ENCODE measurements around the gene LCOR. TPM values are rescaled to one million over a fixed set of nuclear protein-coding genes. Genes with fewer than 3 reads are reported as not detected.

LCOR gene
- total and polyA plus RNA-seq, 2 of the 4 experiments (the other 2 are of a cell fraction) = 3.7 to 36.9 TPM

- no peak overlapping the region for H3K23ac ChIP-seq (ENCODE audit: low read depth, low read length)
- H2AK5ac ChIP-seq (ENCODE audit: low read depth, low read length) = no peak overlapping the region
- H3K9me1 ChIP-seq (ENCODE audit: insufficient read depth, low read length) = no peaks in the 10 kb centered on the region
- no peak overlapping the region for H3K9ac ChIP-seq (ENCODE audit: low read depth, low read length)
- no peaks in the 10 kb centered on the region for H3K27me3 ChIP-seq (ENCODE audit: control insufficient read depth, insufficient read depth, low read length)
- H4K8ac ChIP-seq (ENCODE audit: low read depth in 2 of 2, low read length in 2 of 2) = no peak overlapping the region
- H3K9me3 ChIP-seq (ENCODE audit: control insufficient read depth, insufficient read depth, low read length) = no peaks in the 10 kb centered on the region
- H2BK20ac ChIP-seq (ENCODE audit: low read depth, low read length) = no peak overlapping the region
- no peaks in the 10 kb centered on the region for H4K20me1 ChIP-seq (ENCODE audit: insufficient read depth, low read length)
- H3K14ac ChIP-seq (replicated peaks; ENCODE audit: low read depth, low read length) = no peak overlapping the region
- H4K5ac ChIP-seq (ENCODE audit: low read depth, low read length) = no peak overlapping the region
- POLR2A ChIA-PET (ENCODE audit: unreplicated experiment) = no interaction called here
- no peak overlapping the region for H3K56ac ChIP-seq (ENCODE audit: extremely low read depth, insufficient read depth, low read length)
- no peak overlapping the region for H2BK15ac ChIP-seq (ENCODE audit: low read depth, low read length)
- H3K4ac ChIP-seq (ENCODE audit: low read depth, low read length) = no peak overlapping the region
- intact Hi-C loops (cut with micrococcal nuclease) = no loop called here
- ATAC-seq (ENCODE audit: low read depth) = no peak
- H2BK120ac ChIP-seq (ENCODE audit: low read depth, low read length) = no peak overlapping the region
- CTCF ChIA-PET = interaction anchor here (0.6 kb wide), 1 partner anchor 30 kb away, joined by 5 read pairs; no protein-coding TSS in a partner anchor
- H4K91ac ChIP-seq (ENCODE audit: insufficient read depth, low read depth, low read length) = no peak overlapping the region
- H3K4me1 ChIP-seq (ENCODE audit: control insufficient read depth, insufficient read depth, low read length) = no peaks in the 10 kb centered on the region
- no peak overlapping the region for H2AK9ac ChIP-seq (replicated peaks; ENCODE audit: low read depth, low read length, poor library complexity)
- DNase-seq = no peak
- peaks cover 6% of the 10 kb centered on the region for H3K36me3 ChIP-seq (ENCODE audit: control insufficient read depth, insufficient read depth, low read length)
- H2AFZ ChIP-seq (replicated peaks; ENCODE audit: low read length, poor library complexity) = no peak overlapping the region
- WGBS, 2 experiments (ENCODE audit: extremely low coverage in 2 of 2, insufficient read length in 1 of 2) = 83 to 100% methylated on average over 1 of the region's 5 CpGs
- in situ Hi-C loops (cut with MboI; ENCODE audit: low sequenced_read_pairs) = no loop called here
- H3K27ac ChIP-seq (ENCODE audit: insufficient read depth, low read length) = no peak overlapping the region
- no peak overlapping the region for H3K4me3 ChIP-seq (ENCODE audit: insufficient read depth, low read depth, low read length)
- peaks cover 32 to 41% of the 10 kb centered on the region in 2 experiments for H3K79me1 ChIP-seq (ENCODE audit: low read depth in 1 of 2, low read length in 2 of 2)
- no peak overlapping the region for H3K4me2 ChIP-seq (ENCODE audit: low read depth, low read length)
- BruUV-seq (replicated peaks) = no TSS peak
- TF ChIP-seq MAFK (IDR thresholded peaks at IDR 0.05; ENCODE audit: low read depth, low read length) = no peak
- no peak for TF ChIP-seq MAZ (IDR thresholded peaks at IDR 0.05; ENCODE audit: borderline replicate concordance, low read depth, low read length)
- no peak for TF ChIP-seq CTCF (conservative IDR thresholded peaks at IDR 0.05; ENCODE audit: low read depth, low read length)
- TF ChIP-seq RFX5 (IDR thresholded peaks at IDR 0.05; ENCODE audit: low read depth, low read length) = no peak
- no peak for TF ChIP-seq RAD21 (IDR thresholded peaks at IDR 0.05; ENCODE audit: low read length)
- no peak for TF ChIP-seq MXI1 (IDR thresholded peaks at IDR 0.05; ENCODE audit: borderline replicate concordance, low read depth, low read length)
- TF ChIP-seq FOS (IDR thresholded peaks at IDR 0.05; ENCODE audit: low read depth, low read length) = no peak
- dilution Hi-C loops (cut with HindIII; ENCODE audit: low sequenced_read_pairs, unreplicated experiment) = no loop called here
- H2BK5ac ChIP-seq (ENCODE audit: low read depth, low read length, poor library complexity, severe bottlenecking) = no peak overlapping the region
- no peak overlapping the region for H3K18ac ChIP-seq (ENCODE audit: low read depth, low read length)
These were observed 85.5 kb downstream of the LCOR start for GRCh38 chr10:96917628-96918027.

Measured in IMR-90 (cell line).